AG10803 (cell line): ENCODE results near the gene GLMP.

Experiments
- DNase-seq: peaks from one replicate; pipeline ENCODE4 v3.0.0; 2010; ENCODE audit warnings: low read depth
- H3K4me3 ChIP-seq: 2 replicates; pipeline ENCODE4 v1.5.1; 2011; ENCODE audit warnings: mild to moderate bottlenecking, low read length, control low read depth
- CTCF ChIP-seq: conservative IDR thresholded peaks from 2 replicates; pipeline ENCODE4 v1.5.1; 2011; ENCODE audit warnings: mild to moderate bottlenecking, low read length, control low read depth, inconsistent platforms

GLMP gene

GRCh38 chr1:156251527-156251926 is 44.0 kb downstream of the GLMP start:
- DNase-seq = no peak
- H3K4me3 ChIP-seq = no peak overlapping the region
- TF ChIP-seq CTCF = no peak

DNA sequence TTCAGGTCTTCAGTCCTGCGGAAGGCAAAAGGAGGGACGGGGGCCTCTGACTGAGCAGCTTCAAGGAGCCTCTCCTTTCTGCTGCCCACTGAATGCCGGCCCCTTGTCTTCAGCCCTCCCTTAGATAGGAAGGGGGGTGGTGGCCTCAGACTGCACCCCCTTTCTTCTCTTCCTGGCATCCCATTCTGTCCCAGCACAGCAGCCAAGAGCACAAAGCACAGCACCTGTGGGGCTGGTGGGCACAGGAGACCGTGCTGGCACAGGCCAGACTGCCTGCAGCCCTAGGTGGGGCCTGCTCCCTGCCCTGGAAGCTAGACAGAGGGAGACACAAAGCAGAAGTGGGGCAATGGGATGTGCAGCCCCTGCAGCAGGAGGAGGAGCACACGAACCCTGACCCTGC is 45.9 kb downstream of the GLMP start:
- DNase-seq = no peak
- H3K4me3 ChIP-seq = no peak overlapping the region
- no peak for TF ChIP-seq CTCF

- no peak overlapping the region for H3K4me3 ChIP-seq
- no peak for TF ChIP-seq CTCF
- DNase-seq = no peak
Measured at GRCh38 chr1:156248323-156248683, 47.2 kb downstream of the GLMP start.

DNA sequence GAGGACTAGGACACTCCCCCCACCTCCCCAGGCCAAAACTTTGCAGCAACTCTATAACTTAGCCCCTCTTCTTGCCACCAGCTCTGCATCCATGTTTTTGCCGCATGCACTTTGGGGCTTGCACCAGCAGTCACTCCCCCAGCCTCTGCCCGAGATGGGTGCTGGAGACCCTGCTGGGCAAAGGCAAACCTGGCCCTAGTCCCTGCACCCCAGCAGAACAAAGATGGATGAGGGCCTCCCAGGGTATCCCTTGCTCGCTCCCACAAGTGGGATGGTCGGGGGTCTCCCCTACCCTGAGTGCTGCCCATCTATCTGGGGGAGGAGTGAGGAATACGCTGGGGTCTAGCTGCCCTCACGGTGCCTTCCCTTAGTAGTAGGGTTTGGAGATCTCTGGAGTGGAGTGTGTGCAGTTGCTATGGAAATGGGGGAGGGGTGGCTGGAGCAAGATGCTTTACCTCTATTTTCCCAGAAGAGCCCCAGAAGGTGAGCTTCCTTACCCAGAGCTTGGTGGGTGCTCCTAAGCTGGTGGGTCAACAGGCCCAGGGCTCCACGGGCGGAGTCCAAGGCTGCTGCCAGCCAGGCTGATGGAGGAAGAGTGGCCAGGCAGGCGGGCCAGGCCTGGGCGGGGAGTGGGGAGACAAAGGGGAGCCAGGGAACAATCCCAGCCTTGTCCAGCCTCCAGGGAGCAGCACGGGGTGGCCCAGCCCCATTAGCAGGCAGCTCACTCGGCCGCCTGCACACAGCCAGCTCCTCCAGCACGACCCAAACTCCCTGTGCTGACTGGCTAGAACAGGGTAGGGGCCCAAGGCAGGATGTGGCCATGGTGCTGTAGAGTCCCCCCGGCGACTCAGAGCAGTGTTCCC is 47.8 kb downstream of the GLMP start, which contains the start of gene PAQR6:
PAQR6 (minus strand) TSS at position 597 of the 863 bp plus-strand sequence. CDS start 1,325 bp downstream, outside the sequence.
- no peak within 1 kb of the TSS for H3K4me3 ChIP-seq
- no peak for TF ChIP-seq CTCF
- DNase-seq = no peak

GRCh38 chr1:156246781-156247459 is 48.6 kb downstream of the GLMP start:
- no peak for TF ChIP-seq CTCF
- H3K4me3 ChIP-seq = no peak overlapping the region
- DNase-seq = no peak

DNA sequence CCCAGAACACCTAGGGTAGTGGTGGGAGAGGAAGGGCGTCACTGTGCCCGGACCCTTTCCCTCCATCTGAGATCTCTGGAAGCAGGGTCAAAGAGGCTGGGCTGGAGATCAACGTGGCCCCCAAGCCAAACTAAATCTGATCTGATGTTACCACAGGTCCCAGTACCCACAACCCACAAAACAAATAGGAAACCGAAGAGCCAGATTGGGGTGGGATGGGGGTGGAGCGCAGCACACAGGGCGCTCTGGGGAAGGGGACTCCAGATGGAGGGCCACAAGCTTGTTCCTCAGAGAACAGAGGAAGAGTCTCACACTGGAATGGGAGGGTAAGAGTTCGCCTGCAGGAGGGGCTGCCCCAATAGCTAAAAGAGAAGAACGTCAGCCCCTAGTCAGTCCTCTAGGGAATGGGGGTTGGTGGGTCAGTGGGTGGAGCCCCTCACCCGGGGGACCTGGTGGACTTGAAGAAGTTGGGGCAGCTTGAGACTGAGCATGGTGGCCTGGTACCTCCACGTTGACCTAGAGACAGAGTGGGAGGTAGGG is 49.2 kb downstream of the GLMP start:
- H3K4me3 ChIP-seq = no peak overlapping the region
- no peak for DNase-seq
- TF ChIP-seq CTCF = no peak
